IPS-18a (cell line): ENCODE results near the gene FUCA2.

Experiments
- H3K27ac ChIP-seq: one replicate; pipeline ENCODE4 v1.5.1; 2013; ENCODE audit warnings: low read length
- H3K27me3 ChIP-seq: one replicate; pipeline ENCODE4 v1.6.1; 2013; ENCODE audit warnings: mild to moderate bottlenecking, low read length; ENCODE audit not compliant: control insufficient read depth, insufficient read depth
- H3K36me3 ChIP-seq: one replicate; pipeline ENCODE4 v1.6.1; 2013; ENCODE audit warnings: low read depth, low read length; ENCODE audit not compliant: control insufficient read depth
- H3K4me1 ChIP-seq: one replicate; pipeline ENCODE4 v1.6.1; 2013; ENCODE audit warnings: low read depth, low read length; ENCODE audit not compliant: control insufficient read depth
- H3K4me3 ChIP-seq: one replicate; pipeline ENCODE4 v1.5.1; 2013; ENCODE audit warnings: low read length
- H3K9ac ChIP-seq: one replicate; pipeline ENCODE4 v1.6.1; 2013; ENCODE audit warnings: mild to moderate bottlenecking, low read length, moderate library complexity
- H3K9me3 ChIP-seq: one replicate; pipeline ENCODE4 v1.6.1; 2013; ENCODE audit warnings: low read depth, low read length; ENCODE audit not compliant: control insufficient read depth

Gene FUCA2, protein sequence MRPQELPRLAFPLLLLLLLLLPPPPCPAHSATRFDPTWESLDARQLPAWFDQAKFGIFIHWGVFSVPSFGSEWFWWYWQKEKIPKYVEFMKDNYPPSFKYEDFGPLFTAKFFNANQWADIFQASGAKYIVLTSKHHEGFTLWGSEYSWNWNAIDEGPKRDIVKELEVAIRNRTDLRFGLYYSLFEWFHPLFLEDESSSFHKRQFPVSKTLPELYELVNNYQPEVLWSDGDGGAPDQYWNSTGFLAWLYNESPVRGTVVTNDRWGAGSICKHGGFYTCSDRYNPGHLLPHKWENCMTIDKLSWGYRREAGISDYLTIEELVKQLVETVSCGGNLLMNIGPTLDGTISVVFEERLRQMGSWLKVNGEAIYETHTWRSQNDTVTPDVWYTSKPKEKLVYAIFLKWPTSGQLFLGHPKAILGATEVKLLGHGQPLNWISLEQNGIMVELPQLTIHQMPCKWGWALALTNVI

GRCh38 chr6:143510991-143511891 lies at the start of gene FUCA2:
TSS of gene FUCA2 (minus strand) at chr6:143511720. CDS start at chr6:143511634, 86 bp downstream.
- Histone ChIP-seq H3K27ac (no peak within 1 kb of the TSS), H3K27me3 (peaks cover 13% of the 10 kb centered on the region), H3K4me1 (peaks cover 7% of the 10 kb centered on the region), H3K9me3 (no peaks in the 10 kb centered on the region), H3K4me3 (peak within 1 kb of the TSS; percentile 53), H3K36me3 (peaks cover 10% of the 10 kb centered on the region), H3K9ac (peak within 1 kb of the TSS; percentile 79)

GRCh38 chr6:143561105-143561704 lies 49.7 kb upstream of the FUCA2 start:
- H3K9ac ChIP-seq: no peak overlapping the region
- H3K36me3 ChIP-seq: no peaks in the 10 kb centered on the region
- H3K4me3 ChIP-seq: no peak overlapping the region
- H3K27ac ChIP-seq: no peak overlapping the region
- H3K27me3 ChIP-seq: no peaks in the 10 kb centered on the region
- H3K9me3 ChIP-seq: no peaks in the 10 kb centered on the region
- no peaks in the 10 kb centered on the region for H3K4me1 ChIP-seq

- Histone ChIP-seq H3K9me3 (no peaks in the 10 kb centered on the region), H3K36me3 (no peaks in the 10 kb centered on the region), H3K9ac (no peak overlapping the region), H3K27ac (no peak overlapping the region), H3K4me3 (no peak overlapping the region), H3K27me3 (no peaks in the 10 kb centered on the region), H3K4me1 (no peaks in the 10 kb centered on the region)
Observed at GRCh38 chr6:143559051-143559660, 47.6 kb upstream of the FUCA2 start.

- Histone ChIP-seq H3K27ac (no peak overlapping the region), H3K9me3 (no peaks in the 10 kb centered on the region), H3K36me3 (no peaks in the 10 kb centered on the region), H3K4me1 (no peaks in the 10 kb centered on the region), H3K4me3 (no peak overlapping the region), H3K9ac (no peak overlapping the region), H3K27me3 (no peaks in the 10 kb centered on the region)
Observed at GRCh38 chr6:143556529-143556928, 45.0 kb upstream of the FUCA2 start.

- Histone ChIP-seq H3K36me3 (no peaks in the 10 kb centered on the region), H3K9me3 (no peaks in the 10 kb centered on the region)
Observed at GRCh38 chr6:143555582-143555981, 44.1 kb upstream of the FUCA2 start.

GRCh38 chr6:143555071-143555492 lies 43.6 kb upstream of the FUCA2 start:
- no peaks in the 10 kb centered on the region for H3K4me1 ChIP-seq
- H3K9me3 ChIP-seq: no peaks in the 10 kb centered on the region
- H3K27ac ChIP-seq: no peak overlapping the region
- H3K36me3 ChIP-seq: no peaks in the 10 kb centered on the region
- H3K27me3 ChIP-seq: no peaks in the 10 kb centered on the region
- H3K9ac ChIP-seq: no peak overlapping the region
- H3K4me3 ChIP-seq: no peak overlapping the region

More at GRCh38 chr6:143555582-143555981, 44.1 kb upstream of the FUCA2 start:
- no peak overlapping the region for H3K27ac ChIP-seq
- H3K4me1 ChIP-seq: no peaks in the 10 kb centered on the region
- H3K4me3 ChIP-seq: no peak overlapping the region
- H3K27me3 ChIP-seq: no peaks in the 10 kb centered on the region
- H3K9ac ChIP-seq: no peak overlapping the region

GRCh38 chr6:143553337-143553736 lies 41.8 kb upstream of the FUCA2 start:
- Histone ChIP-seq H3K27ac (no peak overlapping the region), H3K36me3 (no peaks in the 10 kb centered on the region), H3K27me3 (no peaks in the 10 kb centered on the region)

DNA sequence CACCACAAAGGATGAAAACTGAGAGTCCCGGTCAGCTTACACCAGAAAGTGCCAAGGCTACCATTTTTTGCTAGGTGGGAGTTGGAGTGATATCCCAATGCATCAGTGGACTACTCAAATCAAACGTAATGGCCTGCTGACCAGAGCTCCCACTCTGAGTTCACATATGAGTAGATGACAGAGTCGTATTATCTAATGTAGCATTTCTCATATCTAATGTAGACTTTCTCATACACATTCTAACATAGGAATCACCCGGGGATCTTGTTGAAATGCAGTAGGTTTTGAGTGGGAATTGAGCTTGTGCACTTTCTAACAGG lies 38.4 kb upstream of the FUCA2 start:
- Histone ChIP-seq H3K27ac (no peak overlapping the region), H3K27me3 (no peaks in the 10 kb centered on the region), H3K4me3 (no peak overlapping the region), H3K4me1 (no peaks in the 10 kb centered on the region), H3K9me3 (no peaks in the 10 kb centered on the region), H3K36me3 (no peaks in the 10 kb centered on the region), H3K9ac (no peak overlapping the region)

More at GRCh38 chr6:143553337-143553736, 41.8 kb upstream of the FUCA2 start:
- H3K4me3 ChIP-seq: no peak overlapping the region
- H3K4me1 ChIP-seq: no peaks in the 10 kb centered on the region
- no peak overlapping the region for H3K9ac ChIP-seq
- no peaks in the 10 kb centered on the region for H3K9me3 ChIP-seq

DNA sequence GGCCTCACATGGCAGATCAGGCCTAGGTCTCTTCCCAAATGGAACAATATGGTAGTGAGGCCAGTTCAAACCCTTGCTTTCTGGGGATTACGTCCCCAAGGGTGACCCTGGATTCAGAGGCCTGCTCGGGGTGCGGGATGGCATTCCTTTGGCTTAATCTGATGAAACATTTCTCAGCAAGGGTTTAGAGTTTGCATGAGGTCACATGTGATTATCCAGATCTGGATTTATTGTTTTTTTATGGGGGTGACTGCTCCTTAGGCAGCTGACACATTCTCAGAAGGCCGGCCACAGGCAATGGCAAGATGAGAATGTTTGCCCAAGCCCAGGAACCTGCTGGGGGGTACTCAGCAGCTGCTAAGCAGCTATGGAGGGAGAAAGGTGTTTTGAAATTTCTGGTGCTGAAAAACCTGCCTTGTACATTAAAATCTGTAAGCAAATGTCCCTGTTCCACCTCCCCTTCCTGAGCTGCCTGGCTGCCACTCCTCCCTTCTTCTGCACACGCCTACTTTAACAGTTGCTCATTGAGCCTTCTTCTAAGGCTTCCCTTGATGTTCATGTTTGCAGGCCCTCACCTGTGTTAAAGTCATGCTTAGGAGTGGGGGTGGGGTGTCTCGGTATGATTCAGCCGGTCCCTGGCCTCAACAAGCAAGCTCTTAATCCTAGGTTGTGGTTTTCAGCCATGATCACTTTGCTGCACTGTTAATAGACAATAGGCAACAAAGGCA lies 37.9 kb upstream of the FUCA2 start:
- H3K4me3 ChIP-seq: no peak overlapping the region
- H3K27me3 ChIP-seq: no peaks in the 10 kb centered on the region
- no peaks in the 10 kb centered on the region for H3K9me3 ChIP-seq
- H3K27ac ChIP-seq: no peak overlapping the region
- no peaks in the 10 kb centered on the region for H3K36me3 ChIP-seq
- H3K9ac ChIP-seq: no peak overlapping the region
- no peaks in the 10 kb centered on the region for H3K4me1 ChIP-seq

DNA sequence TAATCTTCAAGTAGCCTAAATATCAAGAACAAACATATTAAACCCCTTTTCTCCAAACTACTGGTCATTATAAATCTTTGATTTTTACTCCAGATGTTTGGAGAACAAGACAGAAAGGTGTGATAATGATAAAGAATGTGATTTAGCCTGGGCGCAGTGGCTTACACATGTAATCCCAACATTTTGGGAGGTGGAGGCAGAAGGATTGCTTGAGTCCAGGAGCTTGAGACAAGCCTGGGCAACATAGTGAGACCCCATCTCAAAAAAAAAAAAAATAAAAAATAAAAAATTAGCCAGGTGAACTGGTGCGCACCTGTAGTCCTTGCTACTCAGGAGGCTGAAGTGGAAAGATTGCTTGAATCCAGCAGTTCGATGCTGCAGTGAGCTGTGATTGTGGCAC lies 35.1 kb upstream of the FUCA2 start:
- peaks cover 4% of the 10 kb centered on the region for H3K4me1 ChIP-seq
- no peak overlapping the region for H3K4me3 ChIP-seq
- no peaks in the 10 kb centered on the region for H3K27me3 ChIP-seq

More for the DNA sequence above, 35.1 kb upstream of the FUCA2 start:
- H3K27ac ChIP-seq: no peak overlapping the region
- H3K9ac ChIP-seq: no peak overlapping the region
- H3K36me3 ChIP-seq: no peaks in the 10 kb centered on the region
- H3K9me3 ChIP-seq: no peaks in the 10 kb centered on the region
